ENCODE measurements around the gene PDZRN3. TPM values are rescaled to one million over a fixed set of nuclear protein-coding genes. Genes with fewer than 3 reads are reported as not detected.

Gene PDZRN3
- total RNA-seq, 1 experiment from 2014 or later: 0.17 TPM

DNA sequence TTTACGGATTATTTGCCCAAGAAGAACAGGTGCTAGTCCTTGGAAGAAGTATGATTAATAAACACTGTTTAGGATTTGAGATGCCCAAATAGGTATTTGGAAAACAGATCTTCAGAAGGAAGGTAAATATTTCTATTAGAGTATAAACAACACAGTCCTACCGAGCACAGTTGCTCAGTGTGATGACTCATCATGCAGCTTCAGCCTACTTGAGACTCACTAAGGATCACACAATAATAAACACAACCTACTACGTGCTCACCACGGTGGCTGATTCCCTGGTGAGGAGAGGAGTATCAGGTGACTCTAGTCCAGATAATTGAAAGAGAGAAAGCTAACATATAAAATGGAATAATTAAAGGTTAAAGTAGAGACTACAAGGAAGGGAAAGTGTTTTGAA lies 72.0 kb downstream of the PDZRN3 start:
- TF ChIP-seq CBX3 (IDR thresholded peaks at IDR 0.05; ENCODE audit: low read depth) (no peak), SIN3A (IDR thresholded peaks at IDR 0.05; ENCODE audit: low read depth) (no peak), TCF7L2 (IDR thresholded peaks at IDR 0.05; ENCODE audit: borderline replicate concordance, extremely low read depth, insufficient read depth, insufficient read length) (no peak), CEBPB (IDR thresholded peaks at IDR 0.05; ENCODE audit: low read depth) (no peak), EZH2 (IDR thresholded peaks at IDR 0.05) (no peak)
- Histone ChIP-seq H2AFZ (ENCODE audit: low read depth, low read length, poor library complexity, severe bottlenecking) (no peak overlapping the region), H3K27me3 (ENCODE audit: insufficient read depth, low read length) (no peaks in the 10 kb centered on the region), H3K36me3 (ENCODE audit: control insufficient read depth in 1 of 2, insufficient read depth in 2 of 2, low read length in 2 of 2) (no peaks in the 10 kb centered on the region), H3K4me1 (ENCODE audit: control insufficient read depth in 1 of 2, insufficient read depth in 2 of 2, low read length in 2 of 2) (no peaks in the 10 kb centered on the region), H3K4me2 (ENCODE audit: low read length) (no peak overlapping the region), H4K20me1 (ENCODE audit: insufficient read depth) (no peaks in the 10 kb centered on the region), H3K79me2 (ENCODE audit: insufficient read depth, low read length) (no peaks in the 10 kb centered on the region), H3K9me2 (ENCODE audit: insufficient read depth) (no peaks in the 10 kb centered on the region), H3K9me3 (ENCODE audit: control insufficient read depth in 1 of 2, insufficient read depth in 1 of 2, low read depth in 1 of 2, low read length in 2 of 2) (no peaks in the 10 kb centered on the region; a peak in 1 of 4 replicates), H3K4me3 (replicated peaks in 1 of 2; ENCODE audit: low read depth in 1 of 2, low read length in 2 of 2) (no peak overlapping the region), H3K9ac (ENCODE audit: low read length) (no peak overlapping the region), H3K27ac (ENCODE audit: low read depth, low read length) (no peak overlapping the region)
- intact Hi-C loops (cut with micrococcal nuclease): no loop called here
- CTCF ChIA-PET: no interaction called here
- POLR2A ChIA-PET: no interaction called here
- no peak for ATAC-seq
- no TSS peak for BruUV-seq (replicated peaks)
- RAD21 ChIA-PET (ENCODE audit: low non-redundant PET in 1 of 2, low total read pairs in 2 of 2, uncharacterized antibody in 2 of 2, unreplicated experiment in 2 of 2): no interaction called here
- no peak for DNase-seq (ENCODE audit: low read depth, low spot score)

DNA sequence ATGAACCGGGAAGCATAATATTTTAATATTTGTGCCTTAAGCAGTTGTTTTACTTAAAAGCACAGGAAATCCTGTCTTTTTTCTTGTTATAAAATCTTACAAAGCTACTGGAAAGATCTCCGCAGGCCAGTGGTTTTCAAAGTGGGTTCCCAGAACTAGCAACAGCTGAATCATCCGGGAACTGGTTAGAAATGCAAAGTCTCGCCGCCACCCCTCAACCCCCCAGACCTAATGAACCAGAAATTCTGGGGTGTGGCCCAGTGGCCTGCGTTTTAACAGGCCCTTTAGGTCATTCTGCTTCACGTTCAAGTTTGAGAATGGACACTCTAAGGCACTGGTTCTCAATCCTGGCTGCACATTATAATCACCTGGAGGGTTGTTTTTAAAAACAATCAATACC lies 74.7 kb downstream of the PDZRN3 start:
- BruUV-seq (replicated peaks): no TSS peak
- CTCF ChIA-PET: no interaction called here
- no peaks in the 10 kb centered on the region for H4K20me1 ChIP-seq (ENCODE audit: insufficient read depth)
- RAD21 ChIA-PET (ENCODE audit: low non-redundant PET in 1 of 2, low total read pairs in 2 of 2, uncharacterized antibody in 2 of 2, unreplicated experiment in 2 of 2): no interaction called here
- H3K27ac ChIP-seq (ENCODE audit: low read depth, low read length): no peak overlapping the region
- no peaks in the 10 kb centered on the region for H3K36me3 ChIP-seq (ENCODE audit: control insufficient read depth in 1 of 2, insufficient read depth in 2 of 2, low read length in 2 of 2)
- intact Hi-C loops (cut with micrococcal nuclease): no loop called here
- H3K4me3 ChIP-seq (replicated peaks in 1 of 2; ENCODE audit: low read depth in 1 of 2, low read length in 2 of 2): no peak overlapping the region
- no peak overlapping the region for H3K9ac ChIP-seq (ENCODE audit: low read length)
- no peaks in the 10 kb centered on the region for H3K79me2 ChIP-seq (ENCODE audit: insufficient read depth, low read length)
- H3K27me3 ChIP-seq (ENCODE audit: insufficient read depth, low read length): no peaks in the 10 kb centered on the region
- H3K4me2 ChIP-seq (ENCODE audit: low read length): no peak overlapping the region
- H2AFZ ChIP-seq (ENCODE audit: low read depth, low read length, poor library complexity, severe bottlenecking): no peak overlapping the region
- TF ChIP-seq POLR2A (IDR thresholded peaks at IDR 0.05; ENCODE audit: borderline replicate concordance, extremely low read depth, insufficient read depth, insufficient read length) (no peak), EZH2 (IDR thresholded peaks at IDR 0.05) (no peak), SRF (IDR thresholded peaks at IDR 0.05; ENCODE audit: low read depth) (no peak), JUND (IDR thresholded peaks at IDR 0.05) (no peak), RAD21 (IDR thresholded peaks at IDR 0.05; ENCODE audit: low read depth) (no peak), FOSL1 (IDR thresholded peaks at IDR 0.05; ENCODE audit: low read depth) (no peak), SIN3A (IDR thresholded peaks at IDR 0.05; ENCODE audit: low read depth) (no peak), ZFX (IDR thresholded peaks at IDR 0.05) (no peak)
- TF ChIP-seq, protein P1, sequence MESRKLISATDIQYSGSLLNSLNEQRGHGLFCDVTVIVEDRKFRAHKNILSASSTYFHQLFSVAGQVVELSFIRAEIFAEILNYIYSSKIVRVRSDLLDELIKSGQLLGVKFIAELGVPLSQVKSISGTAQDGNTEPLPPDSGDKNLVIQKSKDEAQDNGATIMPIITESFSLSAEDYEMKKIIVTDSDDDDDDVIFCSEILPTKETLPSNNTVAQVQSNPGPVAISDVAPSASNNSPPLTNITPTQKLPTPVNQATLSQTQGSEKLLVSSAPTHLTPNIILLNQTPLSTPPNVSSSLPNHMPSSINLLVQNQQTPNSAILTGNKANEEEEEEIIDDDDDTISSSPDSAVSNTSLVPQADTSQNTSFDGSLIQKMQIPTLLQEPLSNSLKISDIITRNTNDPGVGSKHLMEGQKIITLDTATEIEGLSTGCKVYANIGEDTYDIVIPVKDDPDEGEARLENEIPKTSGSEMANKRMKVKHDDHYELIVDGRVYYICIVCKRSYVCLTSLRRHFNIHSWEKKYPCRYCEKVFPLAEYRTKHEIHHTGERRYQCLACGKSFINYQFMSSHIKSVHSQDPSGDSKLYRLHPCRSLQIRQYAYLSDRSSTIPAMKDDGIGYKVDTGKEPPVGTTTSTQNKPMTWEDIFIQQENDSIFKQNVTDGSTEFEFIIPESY (IDR thresholded peaks at IDR 0.05; ENCODE audit: extremely low read depth, insufficient replicate concordance, low read length): no peak
- TF ChIP-seq, protein P2, sequence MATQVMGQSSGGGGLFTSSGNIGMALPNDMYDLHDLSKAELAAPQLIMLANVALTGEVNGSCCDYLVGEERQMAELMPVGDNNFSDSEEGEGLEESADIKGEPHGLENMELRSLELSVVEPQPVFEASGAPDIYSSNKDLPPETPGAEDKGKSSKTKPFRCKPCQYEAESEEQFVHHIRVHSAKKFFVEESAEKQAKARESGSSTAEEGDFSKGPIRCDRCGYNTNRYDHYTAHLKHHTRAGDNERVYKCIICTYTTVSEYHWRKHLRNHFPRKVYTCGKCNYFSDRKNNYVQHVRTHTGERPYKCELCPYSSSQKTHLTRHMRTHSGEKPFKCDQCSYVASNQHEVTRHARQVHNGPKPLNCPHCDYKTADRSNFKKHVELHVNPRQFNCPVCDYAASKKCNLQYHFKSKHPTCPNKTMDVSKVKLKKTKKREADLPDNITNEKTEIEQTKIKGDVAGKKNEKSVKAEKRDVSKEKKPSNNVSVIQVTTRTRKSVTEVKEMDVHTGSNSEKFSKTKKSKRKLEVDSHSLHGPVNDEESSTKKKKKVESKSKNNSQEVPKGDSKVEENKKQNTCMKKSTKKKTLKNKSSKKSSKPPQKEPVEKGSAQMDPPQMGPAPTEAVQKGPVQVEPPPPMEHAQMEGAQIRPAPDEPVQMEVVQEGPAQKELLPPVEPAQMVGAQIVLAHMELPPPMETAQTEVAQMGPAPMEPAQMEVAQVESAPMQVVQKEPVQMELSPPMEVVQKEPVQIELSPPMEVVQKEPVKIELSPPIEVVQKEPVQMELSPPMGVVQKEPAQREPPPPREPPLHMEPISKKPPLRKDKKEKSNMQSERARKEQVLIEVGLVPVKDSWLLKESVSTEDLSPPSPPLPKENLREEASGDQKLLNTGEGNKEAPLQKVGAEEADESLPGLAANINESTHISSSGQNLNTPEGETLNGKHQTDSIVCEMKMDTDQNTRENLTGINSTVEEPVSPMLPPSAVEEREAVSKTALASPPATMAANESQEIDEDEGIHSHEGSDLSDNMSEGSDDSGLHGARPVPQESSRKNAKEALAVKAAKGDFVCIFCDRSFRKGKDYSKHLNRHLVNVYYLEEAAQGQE (IDR thresholded peaks at IDR 0.05; ENCODE audit: low read depth): no peak
- H3K4me1 ChIP-seq (ENCODE audit: control insufficient read depth in 1 of 2, insufficient read depth in 2 of 2, low read length in 2 of 2): no peaks in the 10 kb centered on the region
- POLR2A ChIA-PET: no interaction called here
- ATAC-seq: no peak
- H3K9me2 ChIP-seq (ENCODE audit: insufficient read depth): no peaks in the 10 kb centered on the region
- H3K9me3 ChIP-seq (ENCODE audit: control insufficient read depth in 1 of 2, insufficient read depth in 1 of 2, low read depth in 1 of 2, low read length in 2 of 2): no peaks in the 10 kb centered on the region
- DNase-seq (ENCODE audit: low read depth, low spot score): no peak

Measured in HCT116 (cell line).